Transverse colon (tissue), 4 donors: Measurements from ENCODE around the gene TNRC6C.

Experiments
- EP300 ChIP-seq: sonication (generic); formaldehyde crosslinking; IDR thresholded peaks from one replicate; pipeline ENCODE4 v1.6.1; 2017; ENCODE audit warnings: antibody characterized with exemption, low read depth
- POLR2A ChIP-seq: fragments of 450-650 bp; IDR thresholded peaks from one replicate; pipeline ENCODE4 v1.6.1; 2016; ENCODE audit warnings: antibody characterized with exemption, mild to moderate bottlenecking, moderate library complexity
- POLR2AphosphoS5 ChIP-seq, 3 donors: sonication (generic); formaldehyde crosslinking; IDR thresholded peaks; one replicate each; pipeline ENCODE4 v1.6.1; 2016; ENCODE audit warnings: antibody characterized with exemption in 3 of 3
- TF ChIP-seq, protein P1 (sequence below), 5 experiments: fragments of 200-600 bp in 3 of 5; fragments of 450-650 bp in 2 of 5; sonication (generic) in 3 of 5; IDR thresholded peaks; 1 replicate in 2 of 5; 2 replicates in 3 of 5; pipeline ENCODE4 v1.5.1; 2016 to 2017; ENCODE audit warnings: antibody characterized with exemption in 5 of 5, inconsistent platforms in 3 of 5, mild to moderate bottlenecking in 2 of 5, moderate library complexity in 1 of 5

GRCh38 chr17:78039581-78039980 is 81.1 kb downstream of the TNRC6C start:
- TF ChIP-seq EP300 (no peak), POLR2AphosphoS5 (IDR thresholded peaks at IDR 0.05) (no peak), POLR2A (no peak)
- TF ChIP-seq, protein P1, sequence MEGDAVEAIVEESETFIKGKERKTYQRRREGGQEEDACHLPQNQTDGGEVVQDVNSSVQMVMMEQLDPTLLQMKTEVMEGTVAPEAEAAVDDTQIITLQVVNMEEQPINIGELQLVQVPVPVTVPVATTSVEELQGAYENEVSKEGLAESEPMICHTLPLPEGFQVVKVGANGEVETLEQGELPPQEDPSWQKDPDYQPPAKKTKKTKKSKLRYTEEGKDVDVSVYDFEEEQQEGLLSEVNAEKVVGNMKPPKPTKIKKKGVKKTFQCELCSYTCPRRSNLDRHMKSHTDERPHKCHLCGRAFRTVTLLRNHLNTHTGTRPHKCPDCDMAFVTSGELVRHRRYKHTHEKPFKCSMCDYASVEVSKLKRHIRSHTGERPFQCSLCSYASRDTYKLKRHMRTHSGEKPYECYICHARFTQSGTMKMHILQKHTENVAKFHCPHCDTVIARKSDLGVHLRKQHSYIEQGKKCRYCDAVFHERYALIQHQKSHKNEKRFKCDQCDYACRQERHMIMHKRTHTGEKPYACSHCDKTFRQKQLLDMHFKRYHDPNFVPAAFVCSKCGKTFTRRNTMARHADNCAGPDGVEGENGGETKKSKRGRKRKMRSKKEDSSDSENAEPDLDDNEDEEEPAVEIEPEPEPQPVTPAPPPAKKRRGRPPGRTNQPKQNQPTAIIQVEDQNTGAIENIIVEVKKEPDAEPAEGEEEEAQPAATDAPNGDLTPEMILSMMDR (IDR thresholded peaks at IDR 0.05), result no peak
